ENCODE data around the gene SFXN1.
"Not testable (repeated sequence)": the region's sequence is repeated elsewhere in the genome, so short reads cannot be mapped to it uniquely, and the experiment has no call there.

Gene SFXN1

GRCh38 chr5:175531361-175531760, 53.0 kb downstream of the SFXN1 start:
- DNase-seq (ENCODE audit: insufficient read length): no peak
- FAIRE-seq: no peak
- TF ChIP-seq TAF1 (IDR thresholded peaks at IDR 0.05; ENCODE audit: borderline replicate concordance, low read depth, low read length) (no peak), POLR2A (IDR thresholded peaks at IDR 0.05; ENCODE audit: low read depth, low read length) (no peak), POLR2AphosphoS5 (IDR thresholded peaks at IDR 0.05; ENCODE audit: low read depth, low read length) (no peak)

- FAIRE-seq (no peak), DNase-seq (ENCODE audit: insufficient read length) (peak; percentile 63)
- TF ChIP-seq POLR2AphosphoS5 (IDR thresholded peaks at IDR 0.05; ENCODE audit: low read depth, low read length) (no peak), TAF1 (IDR thresholded peaks at IDR 0.05; ENCODE audit: borderline replicate concordance, low read depth, low read length) (no peak), POLR2A (IDR thresholded peaks at IDR 0.05; ENCODE audit: low read depth, low read length) (no peak)
Measured at GRCh38 chr5:175534070-175534932, 55.9 kb downstream of the SFXN1 start.

GRCh38 chr5:175535331-175535730, 57.0 kb downstream of the SFXN1 start:
- DNase-seq (ENCODE audit: insufficient read length); FAIRE-seq: not testable (repeated sequence)

- DNase-seq (ENCODE audit: insufficient read length): no peak
- no peak for FAIRE-seq
- TF ChIP-seq TAF1 (IDR thresholded peaks at IDR 0.05; ENCODE audit: borderline replicate concordance, low read depth, low read length) (no peak), POLR2A (IDR thresholded peaks at IDR 0.05; ENCODE audit: low read depth, low read length) (no peak), POLR2AphosphoS5 (IDR thresholded peaks at IDR 0.05; ENCODE audit: low read depth, low read length) (no peak)
Measured at GRCh38 chr5:175535796-175536195, 57.4 kb downstream of the SFXN1 start.

- DNase-seq (ENCODE audit: insufficient read length) (no peak), FAIRE-seq (no peak)
- TF ChIP-seq POLR2A (IDR thresholded peaks at IDR 0.05; ENCODE audit: low read depth, low read length) (no peak), POLR2AphosphoS5 (IDR thresholded peaks at IDR 0.05; ENCODE audit: low read depth, low read length) (no peak)
Measured at GRCh38 chr5:175538576-175538975, 60.2 kb downstream of the SFXN1 start.

- DNase-seq (ENCODE audit: insufficient read length): no peak
- no peak for TF ChIP-seq TAF1 (IDR thresholded peaks at IDR 0.05; ENCODE audit: borderline replicate concordance, low read depth, low read length)
- no peak for TF ChIP-seq POLR2AphosphoS5 (IDR thresholded peaks at IDR 0.05; ENCODE audit: low read depth, low read length)
- no peak for TF ChIP-seq POLR2A (IDR thresholded peaks at IDR 0.05; ENCODE audit: low read depth, low read length)
- FAIRE-seq: no peak
Measured at GRCh38 chr5:175539936-175540335, 61.6 kb downstream of the SFXN1 start.

- no peak for DNase-seq (ENCODE audit: insufficient read length)
- FAIRE-seq: no peak
Measured at GRCh38 chr5:175541264-175541663, 62.9 kb downstream of the SFXN1 start.

GRCh38 chr5:175542232-175542965, 64.0 kb downstream of the SFXN1 start:
- TF ChIP-seq POLR2A (IDR thresholded peaks at IDR 0.05; ENCODE audit: low read depth, low read length) (no peak), TAF1 (IDR thresholded peaks at IDR 0.05; ENCODE audit: borderline replicate concordance, low read depth, low read length) (no peak), POLR2AphosphoS5 (IDR thresholded peaks at IDR 0.05; ENCODE audit: low read depth, low read length) (no peak)
- no peak for DNase-seq (ENCODE audit: insufficient read length)
- FAIRE-seq: no peak

More at GRCh38 chr5:175541264-175541663, 62.9 kb downstream of the SFXN1 start:
- no peak for TF ChIP-seq POLR2A (IDR thresholded peaks at IDR 0.05; ENCODE audit: low read depth, low read length)
- TF ChIP-seq POLR2AphosphoS5 (IDR thresholded peaks at IDR 0.05; ENCODE audit: low read depth, low read length): no peak
- no peak for TF ChIP-seq TAF1 (IDR thresholded peaks at IDR 0.05; ENCODE audit: borderline replicate concordance, low read depth, low read length)

GRCh38 chr5:175542966-175543235, 64.5 kb downstream of the SFXN1 start:
- no peak for DNase-seq (ENCODE audit: insufficient read length)
- no peak for FAIRE-seq
- no peak for TF ChIP-seq POLR2A (IDR thresholded peaks at IDR 0.05; ENCODE audit: low read depth, low read length)

GRCh38 chr5:175544108-175544511, 65.8 kb downstream of the SFXN1 start:
- no peak for DNase-seq (ENCODE audit: insufficient read length)
- no peak for FAIRE-seq
- no peak for TF ChIP-seq POLR2A (IDR thresholded peaks at IDR 0.05; ENCODE audit: low read depth, low read length)
- TF ChIP-seq TAF1 (IDR thresholded peaks at IDR 0.05; ENCODE audit: borderline replicate concordance, low read depth, low read length): no peak

GRCh38 chr5:175544586-175544985, 66.2 kb downstream of the SFXN1 start:
- FAIRE-seq (no peak), DNase-seq (ENCODE audit: insufficient read length) (no peak)
- TF ChIP-seq POLR2AphosphoS5 (IDR thresholded peaks at IDR 0.05; ENCODE audit: low read depth, low read length) (no peak), TAF1 (IDR thresholded peaks at IDR 0.05; ENCODE audit: borderline replicate concordance, low read depth, low read length) (no peak), POLR2A (IDR thresholded peaks at IDR 0.05; ENCODE audit: low read depth, low read length) (no peak)

- DNase-seq (ENCODE audit: insufficient read length) (no peak), FAIRE-seq (no peak)
- TF ChIP-seq POLR2A (IDR thresholded peaks at IDR 0.05; ENCODE audit: low read depth, low read length) (no peak), TAF1 (IDR thresholded peaks at IDR 0.05; ENCODE audit: borderline replicate concordance, low read depth, low read length) (no peak), POLR2AphosphoS5 (IDR thresholded peaks at IDR 0.05; ENCODE audit: low read depth, low read length) (no peak)
Measured at GRCh38 chr5:175547842-175548241, 69.5 kb downstream of the SFXN1 start.

All from GM12892 (cell line).